Activated B cell treated with CpG ODN at 0.5 μM for 24 hours (primary cell): ENCODE data around the gene VIPR1. TPM values are rescaled to one million over a fixed set of nuclear protein-coding genes. Genes with fewer than 3 reads are reported as not detected.

Source experiments
- ATAC-seq: fragments of 200-7000 bp; cut with Tn5 transposase; one replicate; pipeline ENCODE4 v1.10.0; 2021; ENCODE audit warnings: low read depth, mild to moderate bottlenecking, moderate library complexity
- CTCF ChIA-PET: fragments of 350-600 bp; sonication (Branson Sonifier 250); formaldehyde crosslinking; loops from one replicate; lab custom pipeline; 2021; ENCODE audit warnings: antibody characterized with exemption; lab: Charles Lee
- POLR2A ChIA-PET: fragments of 350-600 bp; sonication (Branson Sonifier 250); formaldehyde crosslinking; loops from one replicate; lab custom pipeline; 2021; ENCODE audit warnings: antibody characterized with exemption; lab: Charles Lee
- DNase-seq: peaks from one replicate; pipeline ENCODE4 v3.0.0; 2022
- H3K27ac Mint-ChIP-seq: one replicate; pipeline ENCODE4 v1.8.0; 2020; ENCODE audit warnings: mixed read lengths
- H3K27me3 Mint-ChIP-seq: one replicate; pipeline ENCODE4 v1.8.0; 2021; ENCODE audit warnings: mixed read lengths
- H3K36me3 Mint-ChIP-seq: one replicate; pipeline ENCODE4 v1.8.0; 2021; ENCODE audit warnings: low read depth, mixed read lengths
- H3K4me1 Mint-ChIP-seq: one replicate; pipeline ENCODE4 v1.8.0; 2021; ENCODE audit warnings: mixed read lengths
- H3K4me3 Mint-ChIP-seq: one replicate; pipeline ENCODE4 v1.8.0; 2020; ENCODE audit warnings: mild to moderate bottlenecking, mixed read lengths
- H3K9me3 Mint-ChIP-seq: one replicate; pipeline ENCODE4 v1.8.0; 2020; ENCODE audit warnings: mixed read lengths
- CTCF ChIP-seq: fragments of 200-600 bp; IDR thresholded peaks from one replicate; pipeline ENCODE4 v1.8.0; 2022; ENCODE audit warnings: antibody characterized with exemption, mild to moderate bottlenecking
- intact Hi-C: fragments of 100-400 bp; cut with micrococcal nuclease; formaldehyde crosslinking; loops from one replicate; pipeline ENCODE4 v1.15.1; 2024
- total RNA-seq: library from RNA; stranded (reverse); gene quantifications from 2 replicates; pipeline ENCODE4 v1.2.3, GENCODE V29; 2022

VIPR1 gene
- total RNA-seq, 1 donor from 2014 or later, result 3.2 TPM

- no peak for TF ChIP-seq CTCF
- Mint-ChIP-seq H3K27ac (no peak overlapping the region), H3K36me3 (no peaks in the 10 kb centered on the region), H3K27me3 (peaks cover 1% of the 10 kb centered on the region), H3K4me1 (peaks cover 13% of the 10 kb centered on the region), H3K4me3 (no peak overlapping the region), H3K9me3 (no peaks in the 10 kb centered on the region)
- DNase-seq, result no peak
- ChIA-PET POLR2A (no interaction called here), CTCF (no interaction called here)
- no peak for ATAC-seq
- intact Hi-C loops, result no loop called here
These were observed 27.6 kb downstream of the VIPR1 start for GRCh38 chr3:42530073-42530472.

GRCh38 chr3:42531470-42531869, 29.0 kb downstream of the VIPR1 start:
- H3K36me3 Mint-ChIP-seq, result no peaks in the 10 kb centered on the region
- ChIA-PET CTCF (no interaction called here), POLR2A (no interaction called here)
- no peak for DNase-seq
- no peak overlapping the region for H3K27ac Mint-ChIP-seq
- TF ChIP-seq CTCF, result no peak
- no peaks in the 10 kb centered on the region for H3K9me3 Mint-ChIP-seq
- H3K27me3 Mint-ChIP-seq, result peaks cover 1% of the 10 kb centered on the region
- no peak for ATAC-seq
- no peak overlapping the region for H3K4me3 Mint-ChIP-seq
- H3K4me1 Mint-ChIP-seq, result peaks cover 13% of the 10 kb centered on the region
- intact Hi-C loops, result no loop called here

GRCh38 chr3:42532229-42532628, 29.8 kb downstream of the VIPR1 start:
- Mint-ChIP-seq H3K27ac (no peak overlapping the region), H3K4me1 (peaks cover 11% of the 10 kb centered on the region), H3K4me3 (no peak overlapping the region), H3K27me3 (peaks cover 1% of the 10 kb centered on the region), H3K9me3 (no peaks in the 10 kb centered on the region), H3K36me3 (no peaks in the 10 kb centered on the region)
- CTCF ChIA-PET, result no interaction called here
- no peak for DNase-seq
- no peak for ATAC-seq
- TF ChIP-seq CTCF, result no peak
- POLR2A ChIA-PET, result no interaction called here
- intact Hi-C loops, result no loop called here

GRCh38 chr3:42533161-42533897, 30.9 kb downstream of the VIPR1 start:
- no peak for ATAC-seq
- Mint-ChIP-seq H3K4me1 (peaks cover 11% of the 10 kb centered on the region), H3K9me3 (no peaks in the 10 kb centered on the region), H3K27me3 (peaks cover 1% of the 10 kb centered on the region), H3K4me3 (no peak overlapping the region), H3K27ac (no peak overlapping the region), H3K36me3 (no peaks in the 10 kb centered on the region)
- intact Hi-C loops, result no loop called here
- POLR2A ChIA-PET, result no interaction called here
- CTCF ChIA-PET, result interaction anchor here (1.2 kb wide), 1 partner anchor 9 kb away, joined by 3 read pairs; no protein-coding TSS in a partner anchor
- no peak for DNase-seq
- TF ChIP-seq CTCF, result no peak

- no peaks in the 10 kb centered on the region for H3K36me3 Mint-ChIP-seq
- intact Hi-C loops, result loop anchor here (2.0 kb wide), 1 partner anchor 33 kb away; the partner anchor contains the start of gene VIPR1
- TF ChIP-seq CTCF, result no peak
- H3K27me3 Mint-ChIP-seq, result peaks cover 5% of the 10 kb centered on the region
- ATAC-seq (peak; percentile 47), DNase-seq (no peak)
- H3K9me3 Mint-ChIP-seq, result no peaks in the 10 kb centered on the region
- no peaks in the 10 kb centered on the region for H3K4me1 Mint-ChIP-seq
- H3K4me3 Mint-ChIP-seq, result no peak overlapping the region
- POLR2A ChIA-PET, result no interaction called here
- H3K27ac Mint-ChIP-seq, result no peak overlapping the region
- CTCF ChIA-PET, result interaction anchor here (0.7 to 2.1 kb wide), 3 partner anchors 10 to 61 kb away, joined by 3 to 9 read pairs (median 5); partner anchors contain the start of gene VIPR1
These were observed 33.7 kb downstream of the VIPR1 start for GRCh38 chr3:42535981-42536784.
